Karpas-422 (cell line): ENCODE data around the gene ITPRID2. TPM values are rescaled to one million over a fixed set of nuclear protein-coding genes. Genes with fewer than 3 reads are reported as not detected.

Experiments
- DNase-seq: peaks from one replicate; pipeline ENCODE4 v3.0.0-alpha.2; 2015
- H2AFZ ChIP-seq: fragments of 200-600 bp; sonication (generic); 2 replicates; pipeline ENCODE4 v1.6.1; 2014; ENCODE audit warnings: antibody characterized with exemption, low read length, mixed read lengths
- H3K27ac ChIP-seq: fragments of 200-600 bp; sonication (generic); 2 replicates; pipeline ENCODE4 v1.5.1; 2014; ENCODE audit warnings: mild to moderate bottlenecking, low read length, moderate library complexity
- H3K27me3 ChIP-seq: fragments of 200-600 bp; sonication (generic); 2 replicates; pipeline ENCODE4 v1.6.1; 2014; ENCODE audit warnings: low read length, mixed read lengths
- H3K36me3 ChIP-seq: fragments of 200-600 bp; sonication (generic); 2 replicates; pipeline ENCODE4 v1.6.1; 2014; ENCODE audit warnings: low read length, mixed read lengths; ENCODE audit not compliant: insufficient read depth
- H3K4me1 ChIP-seq: fragments of 200-600 bp; sonication (generic); 2 replicates; pipeline ENCODE4 v1.6.1; 2014; ENCODE audit warnings: mild to moderate bottlenecking, low read length, mixed read lengths
- H3K4me2 ChIP-seq: fragments of 200-600 bp; sonication (generic); 2 replicates; pipeline ENCODE4 v1.6.1; 2014; ENCODE audit warnings: low read length, low read depth, mild to moderate bottlenecking; ENCODE audit not compliant: poor library complexity, severe bottlenecking
- H3K4me3 ChIP-seq: fragments of 200-600 bp; sonication (generic); 2 replicates; pipeline ENCODE4 v1.5.1; 2014; ENCODE audit warnings: mild to moderate bottlenecking, antibody characterized with exemption, low read length, mixed read lengths
- H3K79me2 ChIP-seq: fragments of 200-600 bp; sonication (generic); 2 replicates; pipeline ENCODE4 v1.6.1; 2014; ENCODE audit warnings: mild to moderate bottlenecking, low read length, mixed read lengths
- H3K9ac ChIP-seq: fragments of 200-600 bp; sonication (generic); 2 replicates; pipeline ENCODE4 v1.6.0; 2014; ENCODE audit warnings: low read length
- H3K9me2 ChIP-seq: fragments of 200-600 bp; sonication (generic), shearing (Covaris generic); replicated peaks from 2 replicates; pipeline ENCODE4 v1.6.0; 2014; ENCODE audit warnings: mild to moderate bottlenecking, low read length, moderate library complexity; ENCODE audit not compliant: insufficient read depth
- H3K9me3 ChIP-seq: fragments of 300-700, 200-600 bp; sonication (generic); 2 replicates; pipeline ENCODE4 v1.6.1; 2014; ENCODE audit warnings: low read length, mixed read lengths
- H4K20me1 ChIP-seq: fragments of 200-600 bp; sonication (generic); 2 replicates; pipeline ENCODE4 v1.6.1; 2014; ENCODE audit warnings: mild to moderate bottlenecking, antibody characterized with exemption, low read length, low read depth; ENCODE audit not compliant: insufficient read depth
- total RNA-seq: library from RNA; depleted of rRNA; stranded (reverse); fragments of >200 nt; shearing (Covaris generic); gene quantifications from 2 replicates; pipeline ENCODE4 v1.2.3, GENCODE V29; 2014; ENCODE audit warnings: low replicate concordance

ITPRID2 gene
- total RNA-seq, 1 experiment from 2014 or later, result 136 TPM

GRCh38 chr2:181895818-181896217 lies 4.3 kb downstream of the ITPRID2 start:
- H3K4me2 ChIP-seq, result peak overlapping the region; percentile 16
- no peak overlapping the region for H2AFZ ChIP-seq
- no peaks in the 10 kb centered on the region for H3K27me3 ChIP-seq
- peaks cover 51% of the 10 kb centered on the region; the same call in 1 of the 2 replicates for H3K36me3 ChIP-seq
- no peaks in the 10 kb centered on the region for H4K20me1 ChIP-seq
- no peak overlapping the region for H3K9ac ChIP-seq
- no peak overlapping the region for H3K4me3 ChIP-seq
- no peaks in the 10 kb centered on the region for H3K9me2 ChIP-seq
- H3K79me2 ChIP-seq, result peaks cover 69% of the 10 kb centered on the region
- H3K27ac ChIP-seq, result no peak overlapping the region
- no peak for DNase-seq
- no peaks in the 10 kb centered on the region for H3K9me3 ChIP-seq
- H3K4me1 ChIP-seq, result peaks cover 45% of the 10 kb centered on the region

GRCh38 chr2:181896286-181896685 lies 4.8 kb downstream of the ITPRID2 start:
- Histone ChIP-seq H3K4me3 (no peak overlapping the region), H3K27me3 (no peaks in the 10 kb centered on the region), H3K9ac (no peak overlapping the region)

GRCh38 chr2:181900007-181900651 lies 8.6 kb downstream of the ITPRID2 start:
- Histone ChIP-seq H3K9ac (no peak overlapping the region), H3K4me2 (no peak overlapping the region), H3K27ac (no peak overlapping the region), H3K9me3 (no peaks in the 10 kb centered on the region), H3K27me3 (no peaks in the 10 kb centered on the region), H3K79me2 (peaks cover 75% of the 10 kb centered on the region), H4K20me1 (no peaks in the 10 kb centered on the region), H2AFZ (no peak overlapping the region), H3K36me3 (peaks cover 78% of the 10 kb centered on the region), H3K4me3 (no peak overlapping the region), H3K9me2 (no peaks in the 10 kb centered on the region), H3K4me1 (peaks cover 28% of the 10 kb centered on the region)
- DNase-seq, result no peak

More at GRCh38 chr2:181896286-181896685, 4.8 kb downstream of the ITPRID2 start:
- no peak for DNase-seq
- Histone ChIP-seq H3K79me2 (peaks cover 73% of the 10 kb centered on the region), H4K20me1 (no peaks in the 10 kb centered on the region), H2AFZ (no peak overlapping the region), H3K4me2 (peak overlapping the region; percentile 1), H3K4me1 (peaks cover 40% of the 10 kb centered on the region), H3K27ac (no peak overlapping the region), H3K36me3 (peaks cover 56% of the 10 kb centered on the region; the same call in 1 of the 2 replicates), H3K9me3 (no peaks in the 10 kb centered on the region), H3K9me2 (no peaks in the 10 kb centered on the region)

GRCh38 chr2:181902625-181903024 lies 11.1 kb downstream of the ITPRID2 start:
- no peaks in the 10 kb centered on the region for H4K20me1 ChIP-seq
- no peak overlapping the region for H3K27ac ChIP-seq
- no peak overlapping the region for H3K9ac ChIP-seq
- no peaks in the 10 kb centered on the region for H3K9me3 ChIP-seq
- H3K27me3 ChIP-seq, result no peaks in the 10 kb centered on the region
- H3K4me2 ChIP-seq, result no peak overlapping the region
- peaks cover 19% of the 10 kb centered on the region for H3K4me1 ChIP-seq
- H3K4me3 ChIP-seq, result no peak overlapping the region
- H3K36me3 ChIP-seq, result peaks cover 82% of the 10 kb centered on the region
- peaks cover 77% of the 10 kb centered on the region for H3K79me2 ChIP-seq
- H2AFZ ChIP-seq, result no peak overlapping the region
- H3K9me2 ChIP-seq, result no peaks in the 10 kb centered on the region
- no peak for DNase-seq

GRCh38 chr2:181904022-181904632 lies 12.6 kb downstream of the ITPRID2 start:
- H3K4me2 ChIP-seq, result no peak overlapping the region
- no peaks in the 10 kb centered on the region for H3K27me3 ChIP-seq
- H3K27ac ChIP-seq, result no peak overlapping the region
- H3K4me1 ChIP-seq, result peaks cover 30% of the 10 kb centered on the region
- no peak overlapping the region for H2AFZ ChIP-seq
- no peak overlapping the region for H3K9ac ChIP-seq
- DNase-seq, result peak; percentile 81
- peaks cover 79% of the 10 kb centered on the region for H3K36me3 ChIP-seq
- peaks cover 83% of the 10 kb centered on the region for H3K79me2 ChIP-seq
- no peaks in the 10 kb centered on the region for H3K9me2 ChIP-seq
- no peak overlapping the region for H3K4me3 ChIP-seq
- no peaks in the 10 kb centered on the region for H4K20me1 ChIP-seq
- no peaks in the 10 kb centered on the region for H3K9me3 ChIP-seq

GRCh38 chr2:181907057-181907456 lies 15.5 kb downstream of the ITPRID2 start:
- Histone ChIP-seq H3K36me3 (peaks cover 81% of the 10 kb centered on the region), H3K4me2 (no peak overlapping the region), H3K9ac (no peak overlapping the region), H4K20me1 (no peaks in the 10 kb centered on the region), H3K27me3 (no peaks in the 10 kb centered on the region), H2AFZ (no peak overlapping the region), H3K9me2 (no peaks in the 10 kb centered on the region), H3K4me1 (peaks cover 30% of the 10 kb centered on the region), H3K79me2 (peaks cover 97% of the 10 kb centered on the region), H3K9me3 (no peaks in the 10 kb centered on the region), H3K4me3 (no peak overlapping the region), H3K27ac (no peak overlapping the region)
- DNase-seq, result no peak

- H2AFZ ChIP-seq, result no peak overlapping the region
- DNase-seq, result no peak
- no peaks in the 10 kb centered on the region for H4K20me1 ChIP-seq
- H3K9me3 ChIP-seq, result no peaks in the 10 kb centered on the region
- no peak overlapping the region for H3K4me2 ChIP-seq
- H3K36me3 ChIP-seq, result peaks cover 80% of the 10 kb centered on the region
- H3K27me3 ChIP-seq, result no peaks in the 10 kb centered on the region
- H3K4me1 ChIP-seq, result peaks cover 30% of the 10 kb centered on the region
- no peak overlapping the region for H3K27ac ChIP-seq
- no peak overlapping the region for H3K4me3 ChIP-seq
- peaks cover 94% of the 10 kb centered on the region for H3K79me2 ChIP-seq
- no peak overlapping the region for H3K9ac ChIP-seq
- no peaks in the 10 kb centered on the region for H3K9me2 ChIP-seq
Measured at GRCh38 chr2:181907635-181908034, 16.1 kb downstream of the ITPRID2 start.

- peaks cover 80% of the 10 kb centered on the region for H3K36me3 ChIP-seq
- no peak overlapping the region for H3K4me3 ChIP-seq
- no peaks in the 10 kb centered on the region for H3K9me3 ChIP-seq
- H3K9ac ChIP-seq, result no peak overlapping the region
- H3K9me2 ChIP-seq, result no peaks in the 10 kb centered on the region
- no peak overlapping the region for H3K27ac ChIP-seq
- no peak for DNase-seq
- H3K27me3 ChIP-seq, result no peaks in the 10 kb centered on the region
- peaks cover 71% of the 10 kb centered on the region for H3K79me2 ChIP-seq
- no peak overlapping the region for H3K4me2 ChIP-seq
- peaks cover 20% of the 10 kb centered on the region for H3K4me1 ChIP-seq
- H2AFZ ChIP-seq, result no peak overlapping the region
- no peaks in the 10 kb centered on the region for H4K20me1 ChIP-seq
Measured at GRCh38 chr2:181910028-181910831, 18.7 kb downstream of the ITPRID2 start.
